ENCODE data around the gene FAM107B. TPM values are rescaled to one million over a fixed set of nuclear protein-coding genes. Genes with fewer than 3 reads are reported as not detected.

FAM107B gene
- total and polyA plus RNA-seq, 2 experiments from 2014 or later = 11.0 to 17.6 TPM

- TF ChIP-seq ZNF462 (CRISPR knock-in tag; IDR thresholded peaks at IDR 0.05) (no peak), POLR2AphosphoS5 (IDR thresholded peaks at IDR 0.05; ENCODE audit: low read depth) (no peak), ZNF114 (CRISPR knock-in tag; IDR thresholded peaks at IDR 0.05) (no peak), STAT1 (IDR thresholded peaks at IDR 0.05; ENCODE audit: unreplicated experiment) (no peak), NANOG (IDR thresholded peaks at IDR 0.05; ENCODE audit: borderline replicate concordance) (no peak), EZH2phosphoT487 (IDR thresholded peaks at IDR 0.05; ENCODE audit: unreplicated experiment) (no peak), CREB1 (CRISPR knock-in tag; IDR thresholded peaks at IDR 0.05; ENCODE audit: low read depth) (no peak)
- TF ChIP-seq, protein P1, sequence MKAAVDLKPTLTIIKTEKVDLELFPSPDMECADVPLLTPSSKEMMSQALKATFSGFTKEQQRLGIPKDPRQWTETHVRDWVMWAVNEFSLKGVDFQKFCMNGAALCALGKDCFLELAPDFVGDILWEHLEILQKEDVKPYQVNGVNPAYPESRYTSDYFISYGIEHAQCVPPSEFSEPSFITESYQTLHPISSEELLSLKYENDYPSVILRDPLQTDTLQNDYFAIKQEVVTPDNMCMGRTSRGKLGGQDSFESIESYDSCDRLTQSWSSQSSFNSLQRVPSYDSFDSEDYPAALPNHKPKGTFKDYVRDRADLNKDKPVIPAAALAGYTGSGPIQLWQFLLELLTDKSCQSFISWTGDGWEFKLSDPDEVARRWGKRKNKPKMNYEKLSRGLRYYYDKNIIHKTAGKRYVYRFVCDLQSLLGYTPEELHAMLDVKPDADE (IDR thresholded peaks at IDR 0.05) = no peak
Observed at GRCh38 chr10:14823966-14824365, 49.3 kb upstream of the FAM107B start (continued).

Data from GM23338 (cell line).